Mesendoderm (in vitro differentiated cells): Measurements from ENCODE around the gene TIPRL. TPM values are rescaled to one million over a fixed set of nuclear protein-coding genes. Genes with fewer than 3 reads are reported as not detected.

Source experiments
- DNase-seq: peaks from one replicate; pipeline ENCODE4 v3.0.0; 2013
- H2AK5ac ChIP-seq: 2 replicates; pipeline ENCODE4 v1.6.1; 2013; ENCODE audit warnings: low read length, inconsistent platforms
- H2BK120ac ChIP-seq: 2 replicates; pipeline ENCODE4 v1.6.1; 2013; ENCODE audit warnings: low read depth, mild to moderate bottlenecking, low read length, moderate library complexity, mixed read lengths
- H2BK15ac ChIP-seq: replicated peaks from 2 replicates; pipeline ENCODE4 v1.6.1; 2013; ENCODE audit warnings: low read depth, mild to moderate bottlenecking, moderate library complexity
- H2BK5ac ChIP-seq: 2 replicates; pipeline ENCODE4 v1.6.1; 2013; ENCODE audit warnings: low read length, inconsistent platforms
- H3K18ac ChIP-seq: 2 replicates; pipeline ENCODE4 v1.6.1; 2013; ENCODE audit warnings: mild to moderate bottlenecking, low read length, mixed read lengths
- H3K23ac ChIP-seq: one replicate; pipeline ENCODE4 v1.6.1; 2013; ENCODE audit warnings: low read length
- H3K27ac ChIP-seq: 2 replicates; pipeline ENCODE4 v1.5.1; 2013; ENCODE audit warnings: low read depth, mild to moderate bottlenecking, inconsistent platforms, low read length, moderate library complexity
- H3K27me3 ChIP-seq: 2 replicates; pipeline ENCODE4 v1.6.1; 2013; ENCODE audit warnings: low read length, control low read depth, mild to moderate bottlenecking, inconsistent platforms; ENCODE audit not compliant: insufficient read depth, poor library complexity
- H3K36me3 ChIP-seq: 2 replicates; pipeline ENCODE4 v1.6.1; 2013; ENCODE audit warnings: low read length, inconsistent platforms; ENCODE audit not compliant: control insufficient read depth, insufficient read depth
- H3K4ac ChIP-seq: one replicate; pipeline ENCODE4 v1.6.1; 2013; ENCODE audit warnings: low read depth, mild to moderate bottlenecking, low read length, moderate library complexity
- H3K4me1 ChIP-seq: 2 replicates; pipeline ENCODE4 v1.6.1; 2013; ENCODE audit warnings: low read depth, low read length, inconsistent platforms; ENCODE audit not compliant: control insufficient read depth
- H3K4me2 ChIP-seq: 2 replicates; pipeline ENCODE4 v1.6.1; 2013; ENCODE audit warnings: low read length
- H3K4me3 ChIP-seq: 2 replicates; pipeline ENCODE4 v1.5.1; 2013; ENCODE audit warnings: mild to moderate bottlenecking, low read length
- H3K56ac ChIP-seq: one replicate; pipeline ENCODE4 v1.6.1; 2013; ENCODE audit warnings: low read length
- H3K79me1 ChIP-seq: 2 replicates; pipeline ENCODE4 v1.6.1; 2013; ENCODE audit warnings: low read length, inconsistent platforms
- H3K79me2 ChIP-seq: 2 replicates; pipeline ENCODE4 v1.6.1; 2013; ENCODE audit warnings: mild to moderate bottlenecking, low read length; ENCODE audit not compliant: control insufficient read depth, insufficient read depth
- H3K9ac ChIP-seq: 2 replicates; pipeline ENCODE4 v1.6.1; 2013; ENCODE audit warnings: low read length, inconsistent platforms
- H4K5ac ChIP-seq: one replicate; pipeline ENCODE4 v1.6.1; 2013; ENCODE audit warnings: low read length
- H4K8ac ChIP-seq: one replicate; pipeline ENCODE4 v1.6.1; 2013; ENCODE audit warnings: low read depth, mild to moderate bottlenecking, control low read depth, low read length, moderate library complexity
- WGBS: extraction: QIAGEN DNeasy Blood & Tissue Kit; methylation state at CpG from one replicate; pipeline ENCODE4 v1.1.7; 2013; ENCODE audit warnings: low lambda C conversion rate, missing lambda C conversion rate; ENCODE audit not compliant: insufficient coverage; ENCODE audit errors: extremely low coverage; 5-methylcytosine and 5-hydroxymethylcytosine counted together
- small RNA-seq: library from polyadenylated mRNA; stranded (forward); fragments of <200 nt; extraction: miRNeasy Mini kit (QIAGEN cat#:217004); gene quantifications from one replicate; pipeline ENCODE3, GENCODE V24; 2013; ENCODE audit not compliant: insufficient read depth

Gene TIPRL

DNA sequence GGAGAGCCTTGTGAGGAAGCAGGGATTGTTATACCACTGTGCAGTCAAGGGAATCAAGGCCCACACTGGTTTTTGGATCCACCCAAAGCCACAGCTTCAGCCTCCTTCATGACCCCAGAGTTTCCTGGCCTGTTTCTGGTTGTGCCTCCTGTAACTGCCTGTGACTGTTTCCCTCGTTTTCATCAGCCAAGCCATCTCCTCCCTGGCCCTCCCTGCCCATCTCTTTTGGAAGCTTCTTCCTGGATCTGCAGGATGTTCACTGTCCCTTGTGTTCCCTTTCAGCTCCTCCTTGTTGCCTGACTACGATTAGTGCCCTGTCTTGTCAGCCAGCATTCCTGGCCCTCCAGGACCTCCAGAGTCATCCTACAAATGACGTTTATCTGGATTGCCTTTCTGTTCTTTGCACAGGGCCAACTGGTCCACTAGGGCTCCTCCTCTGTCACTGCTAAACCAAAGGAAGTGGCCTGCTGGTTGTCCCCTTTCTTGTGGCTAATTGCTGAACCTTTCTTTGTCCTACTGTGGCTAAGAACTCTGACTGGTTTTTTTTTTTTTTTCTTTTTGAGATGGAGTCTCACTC lies 65.0 kb downstream of the TIPRL start:
- no peaks in the 10 kb centered on the region for H3K27me3 ChIP-seq
- no peak overlapping the region for H3K9ac ChIP-seq
- peaks cover 12% of the 10 kb centered on the region for H3K36me3 ChIP-seq
- H3K79me2 ChIP-seq = no peaks in the 10 kb centered on the region
- H2AK5ac ChIP-seq = no peak overlapping the region
- no peak overlapping the region for H2BK15ac ChIP-seq
- no peak overlapping the region for H2BK5ac ChIP-seq
- H3K4me2 ChIP-seq = no peak overlapping the region
- no peak overlapping the region for H4K8ac ChIP-seq
- no CpG with 5 or more reads among the region's 3 CpGs for WGBS
- H3K23ac ChIP-seq = no peak overlapping the region
- H4K5ac ChIP-seq = no peak overlapping the region
- peak; percentile 40 for DNase-seq
- H3K27ac ChIP-seq = no peak overlapping the region
- H3K4me3 ChIP-seq = no peak overlapping the region
- H3K56ac ChIP-seq = no peak overlapping the region
- no peak overlapping the region for H2BK120ac ChIP-seq
- H3K79me1 ChIP-seq = no peaks in the 10 kb centered on the region
- H3K18ac ChIP-seq = no peak overlapping the region
- no peak overlapping the region for H3K4ac ChIP-seq
- no peaks in the 10 kb centered on the region for H3K4me1 ChIP-seq

DNA sequence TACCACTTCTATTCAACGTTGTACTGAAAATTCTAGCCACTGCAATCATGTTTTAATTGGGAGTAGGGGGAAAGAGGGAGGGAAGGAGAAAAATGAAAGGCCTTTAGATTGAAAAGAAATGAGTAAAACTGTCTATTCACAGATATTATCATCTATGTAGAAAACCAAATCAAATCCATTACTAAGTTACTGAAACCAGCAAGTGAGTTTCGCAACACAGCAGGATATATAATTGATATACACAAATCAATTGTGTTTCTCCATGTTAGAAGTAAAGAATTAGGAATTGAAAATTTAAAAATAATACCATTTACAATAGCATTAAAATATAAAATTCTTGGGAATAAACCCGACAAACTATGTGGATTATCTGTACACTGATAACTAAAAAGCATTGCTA lies 66.3 kb downstream of the TIPRL start:
- Histone ChIP-seq H3K18ac (no peak overlapping the region), H3K4ac (no peak overlapping the region), H4K5ac (no peak overlapping the region), H3K4me3 (no peak overlapping the region), H3K23ac (no peak overlapping the region), H2BK120ac (no peak overlapping the region), H3K79me1 (no peaks in the 10 kb centered on the region), H3K4me2 (no peak overlapping the region), H2BK5ac (no peak overlapping the region), H2AK5ac (no peak overlapping the region), H3K9ac (no peak overlapping the region), H3K4me1 (no peaks in the 10 kb centered on the region), H4K8ac (no peak overlapping the region), H3K79me2 (no peaks in the 10 kb centered on the region), H3K27me3 (no peaks in the 10 kb centered on the region), H3K36me3 (peaks cover 12% of the 10 kb centered on the region), H3K56ac (no peak overlapping the region), H3K27ac (no peak overlapping the region), H2BK15ac (no peak overlapping the region)
- no peak for DNase-seq
- no CpG with 5 or more reads among the region's 3 CpGs for WGBS

DNA sequence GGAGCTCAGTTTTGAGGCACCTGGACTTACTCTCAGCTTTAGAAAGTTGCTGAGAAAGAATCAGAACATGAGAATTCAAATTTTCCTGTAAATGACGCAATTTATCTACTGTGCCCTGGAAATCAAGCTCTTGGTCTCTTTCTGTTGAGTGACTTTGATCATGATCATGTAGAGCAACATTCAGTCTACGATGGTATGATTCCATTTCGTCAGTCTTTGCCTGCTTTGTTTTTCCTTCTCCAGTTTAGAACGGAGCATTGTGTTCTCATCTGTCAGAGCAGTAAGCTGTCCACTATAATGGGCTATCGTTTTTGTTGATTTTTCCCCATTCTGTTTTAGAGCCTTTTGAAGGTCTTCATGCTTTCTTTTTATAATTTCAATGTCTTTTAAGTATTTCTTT lies 67.7 kb downstream of the TIPRL start:
- Histone ChIP-seq H2BK5ac (no peak overlapping the region), H3K27me3 (no peaks in the 10 kb centered on the region), H3K4ac (no peak overlapping the region), H3K18ac (no peak overlapping the region), H3K56ac (no peak overlapping the region), H3K27ac (no peak overlapping the region), H3K36me3 (peaks cover 12% of the 10 kb centered on the region), H4K8ac (no peak overlapping the region), H2BK120ac (no peak overlapping the region), H3K9ac (no peak overlapping the region), H3K4me3 (no peak overlapping the region), H4K5ac (no peak overlapping the region), H2BK15ac (no peak overlapping the region), H3K4me2 (no peak overlapping the region), H3K79me2 (no peaks in the 10 kb centered on the region), H3K79me1 (no peaks in the 10 kb centered on the region), H2AK5ac (no peak overlapping the region), H3K4me1 (no peaks in the 10 kb centered on the region), H3K23ac (no peak overlapping the region)
- DNase-seq = no peak
- WGBS = no CpG with 5 or more reads among the region's 5 CpGs

Small RNAs within 50 kb of the gene (small RNA-seq; reads per million reads assigned to genes)
- gene AL021397.1 = not detected
